Measurements from ENCODE around the gene TIMM10B. TPM values are rescaled to one million over a fixed set of nuclear protein-coding genes. Genes with fewer than 3 reads are reported as not detected.

The TIMM10B gene
- total and polyA plus RNA-seq, 2 of the 13 experiments (the other 11 are each of a cell fraction or from before 2014, with no cell fraction given) = 34.9 to 39.5 TPM

- TF ChIP-seq PRDM4 (CRISPR knock-in tag; IDR thresholded peaks at IDR 0.05; ENCODE audit: borderline replicate concordance) = no peak
- TF ChIP-seq ZNF678 (CRISPR knock-in tag; IDR thresholded peaks at IDR 0.05) = no peak
- no peak for TF ChIP-seq ZNF407 (CRISPR knock-in tag; IDR thresholded peaks at IDR 0.05; ENCODE audit: not compliant biosample characterization)
- TF ChIP-seq ZNF703 (CRISPR knock-in tag; IDR thresholded peaks at IDR 0.05; ENCODE audit: borderline replicate concordance) = no peak
- no peak for TF ChIP-seq ZNF652 (CRISPR knock-in tag; IDR thresholded peaks at IDR 0.05; ENCODE audit: borderline replicate concordance, low read depth)
- no peak for TF ChIP-seq ZFP37 (CRISPR knock-in tag; IDR thresholded peaks at IDR 0.05; ENCODE audit: borderline replicate concordance)
- no peak for TF ChIP-seq ZFP36L1 (CRISPR knock-in tag; IDR thresholded peaks at IDR 0.05)
- peak; percentile 74; the same call in 1 of the 2 replicates for TF ChIP-seq KMT2B (CRISPR knock-in tag; IDR thresholded peaks at IDR 0.05)
- no peak for TF ChIP-seq IKZF1 (IDR thresholded peaks at IDR 0.05)
- peak; percentile 82 for TF ChIP-seq THAP9 (CRISPR knock-in tag; IDR thresholded peaks at IDR 0.05; ENCODE audit: borderline replicate concordance)
- TF ChIP-seq STAG1 (CRISPR knock-in tag; IDR thresholded peaks at IDR 0.05) = no peak
- no peak for TF ChIP-seq LCORL (IDR thresholded peaks at IDR 0.05)
- no peak; the same call in 1 of the 2 replicates for TF ChIP-seq LCORL (CRISPR knock-in tag; IDR thresholded peaks at IDR 0.05)
- peak; percentile 60; the same call in 1 of the 2 replicates for TF ChIP-seq CBFB (CRISPR knock-in tag; IDR thresholded peaks at IDR 0.05)
- TF ChIP-seq ARID2 (CRISPR knock-in tag; IDR thresholded peaks at IDR 0.05; ENCODE audit: borderline replicate concordance) = no peak
These were observed at the start of gene TIMM10B, which contains the start of gene ARFIP2 (continued) for GRCh38 chr11:6481012-6481923.
